ENCODE data around the gene FOXE1. TPM values are rescaled to one million over a fixed set of nuclear protein-coding genes. Genes with fewer than 3 reads are reported as not detected.

The FOXE1 gene
- total and polyA plus RNA-seq, 10 of the 15 experiments (the other 5 are each of a cell fraction or from before 2014, with no cell fraction given), result not detected

DNA sequence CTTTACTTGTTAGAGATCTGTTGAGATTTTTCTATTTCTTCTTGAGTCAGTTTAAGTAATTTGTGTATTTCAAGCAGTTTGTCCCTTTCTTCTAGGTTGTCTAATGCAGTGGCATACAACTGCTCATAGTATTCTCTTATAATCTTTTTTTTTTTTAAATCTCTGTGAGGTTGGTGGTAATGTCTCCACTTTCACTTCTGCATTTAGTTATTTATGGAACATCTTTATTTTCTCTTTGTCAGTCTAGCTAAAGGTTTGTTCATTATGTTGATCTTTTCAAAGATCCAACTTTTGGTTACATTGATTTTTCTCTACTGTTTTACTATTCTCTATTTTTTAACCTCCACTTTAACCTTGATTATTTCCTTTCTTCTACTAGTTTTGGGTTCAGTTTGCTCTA is 13.8 kb downstream of the FOXE1 start (continued):
- TF ChIP-seq CEBPB (IDR thresholded peaks at IDR 0.05; ENCODE audit: borderline replicate concordance in 1 of 2, low read depth in 2 of 2, low read length in 2 of 2), result no peak
- no peak for TF ChIP-seq JUND (IDR thresholded peaks at IDR 0.05; ENCODE audit: low read depth, low read length)
- no peak for TF ChIP-seq SMARCA5 (IDR thresholded peaks at IDR 0.05)
- TF ChIP-seq MTA3 (IDR thresholded peaks at IDR 0.05; ENCODE audit: borderline replicate concordance, low read length), result no peak
- TF ChIP-seq BMI1 (IDR thresholded peaks at IDR 0.05; ENCODE audit: borderline replicate concordance), result no peak
- TF ChIP-seq ZNF24 (IDR thresholded peaks at IDR 0.05), result no peak
- 0 out of 4 replicates have a peak, but pooled peaks of 1 of the 2 experiments have one; percentile 34 for TF ChIP-seq EP300 (IDR thresholded peaks at IDR 0.05; ENCODE audit: borderline replicate concordance in 1 of 2, control insufficient read depth in 1 of 2, low read depth in 2 of 2, low read length in 2 of 2)
- peak in 1 of 2 experiments; percentile 32; a peak in 1 of 4 replicates for TF ChIP-seq IKZF2 (IDR thresholded peaks at IDR 0.05)
- no peak for TF ChIP-seq BCL11A (IDR thresholded peaks at IDR 0.05; ENCODE audit: low read depth, low read length)
- TF ChIP-seq ZNF207 (IDR thresholded peaks at IDR 0.05; ENCODE audit: borderline replicate concordance), result no peak
- TF ChIP-seq, protein P1, sequence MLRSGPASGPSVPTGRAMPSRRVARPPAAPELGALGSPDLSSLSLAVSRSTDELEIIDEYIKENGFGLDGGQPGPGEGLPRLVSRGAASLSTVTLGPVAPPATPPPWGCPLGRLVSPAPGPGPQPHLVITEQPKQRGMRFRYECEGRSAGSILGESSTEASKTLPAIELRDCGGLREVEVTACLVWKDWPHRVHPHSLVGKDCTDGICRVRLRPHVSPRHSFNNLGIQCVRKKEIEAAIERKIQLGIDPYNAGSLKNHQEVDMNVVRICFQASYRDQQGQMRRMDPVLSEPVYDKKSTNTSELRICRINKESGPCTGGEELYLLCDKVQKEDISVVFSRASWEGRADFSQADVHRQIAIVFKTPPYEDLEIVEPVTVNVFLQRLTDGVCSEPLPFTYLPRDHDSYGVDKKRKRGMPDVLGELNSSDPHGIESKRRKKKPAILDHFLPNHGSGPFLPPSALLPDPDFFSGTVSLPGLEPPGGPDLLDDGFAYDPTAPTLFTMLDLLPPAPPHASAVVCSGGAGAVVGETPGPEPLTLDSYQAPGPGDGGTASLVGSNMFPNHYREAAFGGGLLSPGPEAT (IDR thresholded peaks at IDR 0.05; ENCODE audit: low read depth), result 0 out of 2 replicates have a peak, but pooled peaks have one; percentile 31
- no peak for TF ChIP-seq PAX5 (IDR thresholded peaks at IDR 0.05; ENCODE audit: borderline replicate concordance, low read depth, low read length)
- TF ChIP-seq, protein P2, sequence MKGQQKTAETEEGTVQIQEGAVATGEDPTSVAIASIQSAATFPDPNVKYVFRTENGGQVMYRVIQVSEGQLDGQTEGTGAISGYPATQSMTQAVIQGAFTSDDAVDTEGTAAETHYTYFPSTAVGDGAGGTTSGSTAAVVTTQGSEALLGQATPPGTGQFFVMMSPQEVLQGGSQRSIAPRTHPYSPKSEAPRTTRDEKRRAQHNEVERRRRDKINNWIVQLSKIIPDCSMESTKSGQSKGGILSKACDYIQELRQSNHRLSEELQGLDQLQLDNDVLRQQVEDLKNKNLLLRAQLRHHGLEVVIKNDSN (IDR thresholded peaks at IDR 0.05; ENCODE audit: borderline replicate concordance, extremely low read length, insufficient read depth, low read depth, low read length), result no peak
- TF ChIP-seq, protein P3, sequence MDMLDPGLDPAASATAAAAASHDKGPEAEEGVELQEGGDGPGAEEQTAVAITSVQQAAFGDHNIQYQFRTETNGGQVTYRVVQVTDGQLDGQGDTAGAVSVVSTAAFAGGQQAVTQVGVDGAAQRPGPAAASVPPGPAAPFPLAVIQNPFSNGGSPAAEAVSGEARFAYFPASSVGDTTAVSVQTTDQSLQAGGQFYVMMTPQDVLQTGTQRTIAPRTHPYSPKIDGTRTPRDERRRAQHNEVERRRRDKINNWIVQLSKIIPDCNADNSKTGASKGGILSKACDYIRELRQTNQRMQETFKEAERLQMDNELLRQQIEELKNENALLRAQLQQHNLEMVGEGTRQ (IDR thresholded peaks at IDR 0.05; ENCODE audit: borderline replicate concordance, low read depth, low read length), result no peak
- no peak for TF ChIP-seq IRF4 (IDR thresholded peaks at IDR 0.05; ENCODE audit: low read depth, low read length)
- no peak for TF ChIP-seq SMAD1 (IDR thresholded peaks at IDR 0.05; ENCODE audit: low read depth, partially characterized antibody)
- TF ChIP-seq, protein P4, sequence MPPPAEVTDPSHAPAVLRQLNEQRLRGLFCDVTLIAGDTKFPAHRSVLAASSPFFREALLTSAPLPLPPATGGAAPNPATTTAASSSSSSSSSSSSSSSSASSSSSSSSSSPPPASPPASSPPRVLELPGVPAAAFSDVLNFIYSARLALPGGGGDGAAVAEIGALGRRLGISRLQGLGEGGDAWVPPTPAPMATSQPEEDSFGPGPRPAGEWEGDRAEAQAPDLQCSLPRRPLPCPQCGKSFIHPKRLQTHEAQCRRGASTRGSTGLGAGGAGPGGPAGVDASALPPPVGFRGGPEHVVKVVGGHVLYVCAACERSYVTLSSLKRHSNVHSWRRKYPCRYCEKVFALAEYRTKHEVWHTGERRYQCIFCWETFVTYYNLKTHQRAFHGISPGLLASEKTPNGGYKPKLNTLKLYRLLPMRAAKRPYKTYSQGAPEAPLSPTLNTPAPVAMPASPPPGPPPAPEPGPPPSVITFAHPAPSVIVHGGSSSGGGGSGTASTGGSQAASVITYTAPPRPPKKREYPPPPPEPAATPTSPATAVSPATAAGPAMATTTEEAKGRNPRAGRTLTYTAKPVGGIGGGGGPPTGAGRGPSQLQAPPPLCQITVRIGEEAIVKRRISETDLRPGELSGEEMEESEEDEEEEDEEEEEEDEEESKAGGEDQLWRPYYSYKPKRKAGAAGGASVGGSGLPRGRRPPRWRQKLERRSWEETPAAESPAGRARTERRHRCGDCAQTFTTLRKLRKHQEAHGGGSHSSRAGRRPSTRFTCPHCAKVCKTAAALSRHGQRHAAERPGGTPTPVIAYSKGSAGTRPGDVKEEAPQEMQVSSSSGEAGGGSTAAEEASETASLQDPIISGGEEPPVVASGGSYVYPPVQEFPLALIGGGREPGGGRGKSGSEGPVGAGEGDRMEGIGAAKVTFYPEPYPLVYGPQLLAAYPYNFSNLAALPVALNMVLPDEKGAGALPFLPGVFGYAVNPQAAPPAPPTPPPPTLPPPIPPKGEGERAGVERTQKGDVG (CRISPR knock-in tag; IDR thresholded peaks at IDR 0.05), result no peak
- TF ChIP-seq, protein P5, sequence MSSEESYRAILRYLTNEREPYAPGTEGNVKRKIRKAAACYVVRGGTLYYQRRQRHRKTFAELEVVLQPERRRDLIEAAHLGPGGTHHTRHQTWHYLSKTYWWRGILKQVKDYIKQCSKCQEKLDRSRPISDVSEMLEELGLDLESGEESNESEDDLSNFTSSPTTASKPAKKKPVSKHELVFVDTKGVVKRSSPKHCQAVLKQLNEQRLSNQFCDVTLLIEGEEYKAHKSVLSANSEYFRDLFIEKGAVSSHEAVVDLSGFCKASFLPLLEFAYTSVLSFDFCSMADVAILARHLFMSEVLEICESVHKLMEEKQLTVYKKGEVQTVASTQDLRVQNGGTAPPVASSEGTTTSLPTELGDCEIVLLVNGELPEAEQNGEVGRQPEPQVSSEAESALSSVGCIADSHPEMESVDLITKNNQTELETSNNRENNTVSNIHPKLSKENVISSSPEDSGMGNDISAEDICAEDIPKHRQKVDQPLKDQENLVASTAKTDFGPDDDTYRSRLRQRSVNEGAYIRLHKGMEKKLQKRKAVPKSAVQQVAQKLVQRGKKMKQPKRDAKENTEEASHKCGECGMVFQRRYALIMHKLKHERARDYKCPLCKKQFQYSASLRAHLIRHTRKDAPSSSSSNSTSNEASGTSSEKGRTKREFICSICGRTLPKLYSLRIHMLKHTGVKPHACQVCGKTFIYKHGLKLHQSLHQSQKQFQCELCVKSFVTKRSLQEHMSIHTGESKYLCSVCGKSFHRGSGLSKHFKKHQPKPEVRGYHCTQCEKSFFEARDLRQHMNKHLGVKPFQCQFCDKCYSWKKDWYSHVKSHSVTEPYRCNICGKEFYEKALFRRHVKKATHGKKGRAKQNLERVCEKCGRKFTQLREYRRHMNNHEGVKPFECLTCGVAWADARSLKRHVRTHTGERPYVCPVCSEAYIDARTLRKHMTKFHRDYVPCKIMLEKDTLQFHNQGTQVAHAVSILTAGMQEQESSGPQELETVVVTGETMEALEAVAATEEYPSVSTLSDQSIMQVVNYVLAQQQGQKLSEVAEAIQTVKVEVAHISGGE (CRISPR knock-in tag; IDR thresholded peaks at IDR 0.05), result no peak
- no peak for TF ChIP-seq MXI1 (IDR thresholded peaks at IDR 0.05; ENCODE audit: low read depth, low read length)
- no peak for TF ChIP-seq POU2F2 (IDR thresholded peaks at IDR 0.05; ENCODE audit: borderline replicate concordance, low read depth, low read length)
- TF ChIP-seq CBX5 (IDR thresholded peaks at IDR 0.05; ENCODE audit: low read depth), result no peak
